HG03159 (cell line): Measurements from ENCODE around the gene MKNK1.

Experiments
- ATAC-seq: cut with Tn5 transposase; IDR thresholded peaks from one replicate; pipeline ENCODE4 v1.9.1; 2021; ENCODE audit warnings: mild to moderate bottlenecking, moderate library complexity; ENCODE audit not compliant: unreplicated experiment

MKNK1 gene

GRCh38 chr1:46525253-46525983 is 78.7 kb downstream of the MKNK1 start:
- no peak for ATAC-seq

GRCh38 chr1:46524843-46525242 is 79.2 kb downstream of the MKNK1 start:
- no peak for ATAC-seq

GRCh38 chr1:46523496-46524353 is 80.3 kb downstream of the MKNK1 start:
- no peak for ATAC-seq

- no peak for ATAC-seq
These were observed 81.1 kb downstream of the MKNK1 start for GRCh38 chr1:46522969-46523320.

- no peak for ATAC-seq
These were observed 81.7 kb downstream of the MKNK1 start for GRCh38 chr1:46522184-46522968.

GRCh38 chr1:46521414-46521813 is 82.7 kb downstream of the MKNK1 start:
- ATAC-seq = no peak

- no peak for ATAC-seq
These were observed 83.8 kb downstream of the MKNK1 start for GRCh38 chr1:46520063-46520911.

- no peak for ATAC-seq
These were observed 84.9 kb downstream of the MKNK1 start for GRCh38 chr1:46519209-46519608.

- no peak for ATAC-seq
These were observed 86.1 kb downstream of the MKNK1 start for GRCh38 chr1:46517932-46518498.

- ATAC-seq = no peak
These were observed 87.0 kb downstream of the MKNK1 start for GRCh38 chr1:46517010-46517600.

- ATAC-seq = no peak
These were observed 87.7 kb downstream of the MKNK1 start for GRCh38 chr1:46516200-46516950.

GRCh38 chr1:46515576-46515975 is 88.5 kb downstream of the MKNK1 start:
- ATAC-seq = no peak

- no peak for ATAC-seq
These were observed 90.5 kb downstream of the MKNK1 start for GRCh38 chr1:46513536-46513935.

GRCh38 chr1:46512792-46513190 is 91.3 kb downstream of the MKNK1 start:
- ATAC-seq = no peak

GRCh38 chr1:46512135-46512791 is 91.8 kb downstream of the MKNK1 start:
- no peak for ATAC-seq

GRCh38 chr1:46510998-46511365 is 93.1 kb downstream of the MKNK1 start:
- no peak for ATAC-seq

- no peak for ATAC-seq
These were observed 93.6 kb downstream of the MKNK1 start for GRCh38 chr1:46510341-46510997.

GRCh38 chr1:46508757-46509156 is 95.3 kb downstream of the MKNK1 start:
- no peak for ATAC-seq
